A549 treated with DMSO at 1 μM for 4 hours (cell line): Measurements from ENCODE around the gene SGSM2. TPM values are rescaled to one million over a fixed set of nuclear protein-coding genes. Genes with fewer than 3 reads are reported as not detected.

ENCODE experiments used
- total RNA-seq: library from RNA; stranded (reverse); fragments of 200-300 nt; extraction: Qiagen RNA extraction; gene quantifications from 5 replicates; pipeline ENCODE4 v1.2.3, GENCODE V29; 2022; ENCODE audit warnings: low read depth

The SGSM2 gene
- 33.6 to 46.2 TPM (median 42.8 TPM) in 5 replicates for total RNA-seq

GRCh38 chr17:2336852-2337543 is at the start of gene SGSM2:
Gene SGSM2, plus strand, starts transcription at chr17:2337501. Its CDS starts 188 bp downstream, at chr17:2337689.

GRCh38 chr17:2303204-2304188 is 33.8 kb upstream of the SGSM2 start, which contains the start of the genes SMG6 and SRR:
Gene SMG6, minus strand, starts transcription at chr17:2303785. Its CDS starts 65 bp downstream, at chr17:2303720.
Gene SRR, plus strand, starts transcription at chr17:2303950. Its CDS starts 11,611 bp downstream, at chr17:2315561.

GRCh38 chr17:2336215-2336851 is 968 bp upstream of the SGSM2 start, which contains the start of gene TSR1:
Gene TSR1, minus strand, starts transcription at chr17:2336457. Its CDS starts 30 bp downstream, at chr17:2336427.

GRCh38 chr17:2400877-2401425 is 63.6 kb downstream of the SGSM2 start, which contains the start of gene MNT:
Gene MNT, minus strand, starts transcription at chr17:2401060. Its CDS starts 348 bp downstream, at chr17:2400712.

Other genes with a start within 250 kb of the SGSM2 start
- 18.8 to 24.7 TPM (median 22.0 TPM) in 5 replicates for gene SMG6, start 33.7 kb upstream of the SGSM2 start, total RNA-seq
- 6.1 to 10.3 TPM (median 7.6 TPM) in 5 replicates for gene SRR, start 33.6 kb upstream of the SGSM2 start, total RNA-seq
- gene TSR1, start 1.0 kb upstream of the SGSM2 start, total RNA-seq = 62.9 to 81.5 TPM (median 67.3 TPM) in 5 replicates
- gene MNT, start 63.6 kb downstream of the SGSM2 start, total RNA-seq = 15.7 to 20.0 TPM (median 17.3 TPM) in 5 replicates
- gene METTL16, start 174.4 kb downstream of the SGSM2 start, total RNA-seq = 30.5 to 41.2 TPM (median 37.7 TPM) in 5 replicates